Gastrocnemius medialis (tissue), 4 donors: ENCODE results near the gene CCDC81.

Experiments used
- CTCF ChIP-seq, 5 experiments: fragments of 450-650 bp in 3 of 5; fragments of 200-600 bp in 2 of 5; sonication (generic) in 2 of 5; IDR thresholded peaks in 4 of 5; conservative IDR thresholded peaks in 1 of 5; 1 replicate in 4 of 5; 2 replicates in 1 of 5; pipeline ENCODE4 v1.5.1; 2016 to 2019; ENCODE audit warnings: antibody characterized with exemption in 5 of 5, mild to moderate bottlenecking in 3 of 5, moderate library complexity in 3 of 5
- POLR2A ChIP-seq, 2 donors: fragments of 450-650 bp; IDR thresholded peaks; one replicate each; pipeline ENCODE4 v1.6.1; 2017; ENCODE audit warnings: antibody characterized with exemption in 2 of 2, mild to moderate bottlenecking in 2 of 2, moderate library complexity in 2 of 2

GRCh38 chr11:86370922-86371594, 3.6 kb upstream of the CCDC81 start:
- no peak for TF ChIP-seq POLR2A (IDR thresholded peaks at IDR 0.05)
- no peak for TF ChIP-seq CTCF (IDR thresholded peaks at IDR 0.05 in 4 of 5, conservative IDR thresholded peaks at IDR 0.05 in 1 of 5)
